GM12874 (cell line): ENCODE results near the gene PIGU.

Experiments
- CTCF ChIP-seq: IDR thresholded peaks from 2 replicates; pipeline ENCODE4 v1.5.1; 2011; ENCODE audit warnings: low read depth, mild to moderate bottlenecking, control low read depth, low read length, moderate library complexity; ENCODE audit not compliant: insufficient read depth

PIGU gene

DNA sequence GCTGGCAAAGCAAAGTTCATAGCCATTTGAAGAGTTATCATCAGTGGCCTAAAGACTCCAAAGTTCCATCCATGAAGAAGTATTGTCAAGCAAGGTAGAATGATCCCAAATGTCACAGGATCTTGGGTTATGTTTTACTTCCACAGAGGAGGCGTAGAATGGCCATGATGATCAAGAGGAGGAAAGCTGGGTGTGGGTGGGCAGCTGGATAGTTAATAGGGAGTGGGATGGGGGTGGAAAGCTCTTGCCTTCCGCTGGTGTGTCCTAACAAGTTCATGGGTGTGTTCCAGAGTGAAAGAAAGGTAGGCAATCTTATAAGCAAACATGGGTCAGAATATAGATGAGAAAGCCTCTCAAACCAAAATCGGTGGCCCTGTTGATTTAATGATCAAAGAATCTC is 38.4 kb downstream of the PIGU start:
- no peak for TF ChIP-seq CTCF

DNA sequence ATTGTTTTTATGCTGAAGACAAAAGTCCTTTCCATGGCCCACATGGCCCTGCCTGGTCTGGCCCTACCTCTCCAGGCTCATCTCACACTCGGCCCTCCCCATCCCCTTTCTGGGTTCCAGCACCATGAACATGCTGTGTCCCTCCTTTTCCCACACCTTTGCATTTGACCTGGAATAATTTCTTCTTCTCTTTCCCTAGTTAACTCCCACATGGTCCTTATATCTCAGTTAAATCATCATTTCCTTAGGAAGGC is 38.9 kb downstream of the PIGU start:
- TF ChIP-seq CTCF = no peak

GRCh38 chr20:34637245-34638038 is 39.5 kb downstream of the PIGU start:
- no peak for TF ChIP-seq CTCF

DNA sequence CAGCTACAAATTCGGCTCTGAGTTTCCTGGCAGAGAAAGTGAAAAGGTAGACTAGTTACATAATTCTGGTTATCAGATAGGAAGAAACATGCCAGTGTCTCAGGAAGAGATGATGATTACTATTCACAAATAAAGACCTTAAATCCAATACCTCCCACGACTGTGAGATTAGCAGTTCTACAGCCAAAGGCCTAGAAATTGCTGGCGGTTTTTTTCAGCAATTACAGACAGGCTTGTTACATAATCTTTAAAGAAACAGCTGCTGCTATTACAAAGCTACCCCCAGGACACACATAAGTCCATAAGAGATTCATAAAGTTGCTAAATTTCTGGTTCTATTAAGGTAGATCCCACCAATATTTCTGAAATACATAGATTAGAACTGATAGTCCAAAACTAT is 40.2 kb downstream of the PIGU start:
- no peak for TF ChIP-seq CTCF

DNA sequence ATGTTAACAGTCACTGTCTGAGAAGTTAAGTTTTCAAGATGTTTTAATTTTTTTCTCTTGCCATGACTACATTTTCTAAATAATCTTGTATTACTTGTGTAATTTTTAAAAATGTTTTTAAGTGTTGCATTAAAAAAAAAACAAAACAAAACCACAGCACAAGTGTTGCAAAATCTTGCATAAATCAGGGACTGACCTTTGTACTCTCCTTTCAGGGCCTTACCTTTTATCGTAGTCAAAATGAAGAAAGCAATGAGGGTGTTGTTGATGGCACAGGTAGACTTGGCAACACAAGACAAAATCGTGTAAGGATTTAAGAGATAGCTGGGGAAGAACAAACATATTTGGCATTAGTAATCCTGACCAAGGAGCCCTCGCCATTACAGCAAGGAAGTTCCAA is 42.5 kb downstream of the PIGU start:
- TF ChIP-seq CTCF = no peak

GRCh38 chr20:34632870-34633452 is 43.9 kb downstream of the PIGU start:
- TF ChIP-seq CTCF = no peak

- TF ChIP-seq CTCF = no peak
Measured at GRCh38 chr20:34629904-34630303, 47.0 kb downstream of the PIGU start.

GRCh38 chr20:34629342-34629741 is 47.5 kb downstream of the PIGU start:
- TF ChIP-seq CTCF = no peak
